Measurements from ENCODE around the gene CEACAM19. TPM values are rescaled to one million over a fixed set of nuclear protein-coding genes. Genes with fewer than 3 reads are reported as not detected.
A peak's percentile ranks its signal among the peaks of the same experiment; 100 is the strongest.
"Not testable (repeated sequence)": the region's sequence is repeated elsewhere in the genome, so short reads cannot be mapped to it uniquely, and the experiment has no call there.

The CEACAM19 gene
- total and polyA plus RNA-seq, 2 donors (not counting 1 experiment from before 2014, with no cell fraction given): 7.8 to 9.9 TPM

GRCh38 chr19:44627631-44628030, 43.7 kb upstream of the CEACAM19 start:
- Histone ChIP-seq H3K4me1 (ENCODE audit: control insufficient read depth, extremely low read depth, insufficient read depth, low read length) (peaks cover 4% of the 10 kb centered on the region), H3K79me2 (ENCODE audit: control insufficient read depth, insufficient read depth, low read length) (no peaks in the 10 kb centered on the region), H2AFZ (ENCODE audit: low read length) (no peak overlapping the region), H3K27ac (ENCODE audit: insufficient read depth, low read length) (no peak overlapping the region), H3K36me3 (ENCODE audit: control insufficient read depth, insufficient read depth, low read length) (no peaks in the 10 kb centered on the region), H3K4me2 (ENCODE audit: extremely low read depth, insufficient read depth, low read length) (no peak overlapping the region), H3K9ac (ENCODE audit: insufficient read depth, low read length) (no peak overlapping the region), H3K27me3 (ENCODE audit: control insufficient read depth, insufficient read depth, low read length) (no peaks in the 10 kb centered on the region), H3K9me3 (ENCODE audit: control insufficient read depth, insufficient read depth, low read depth, low read length) (no peaks in the 10 kb centered on the region), H3K4me3 (replicated peaks in 1 of 4; ENCODE audit: control extremely low read depth in 1 of 4, insufficient read depth in 1 of 4, low read depth in 3 of 4, low read length in 4 of 4) (no peak overlapping the region), H4K20me1 (ENCODE audit: control insufficient read depth, extremely low read depth, insufficient read depth, low read length) (no peaks in the 10 kb centered on the region)
- TF ChIP-seq EZH2 (IDR thresholded peaks at IDR 0.05; ENCODE audit: low read length, missing control alignments) (no peak), CTCF (conservative IDR thresholded peaks at IDR 0.05 in 1 of 2, IDR thresholded peaks at IDR 0.05 in 1 of 2; ENCODE audit: low read depth in 1 of 2, low read length in 2 of 2) (no peak)
- DNase-seq (ENCODE audit: low read depth in 2 of 2): no peak

GRCh38 chr19:44628793-44629192, 42.5 kb upstream of the CEACAM19 start:
- Histone ChIP-seq H3K4me3 (replicated peaks in 1 of 4; ENCODE audit: control extremely low read depth in 1 of 4, insufficient read depth in 1 of 4, low read depth in 3 of 4, low read length in 4 of 4) (no peak overlapping the region), H3K9ac (ENCODE audit: insufficient read depth, low read length) (no peak overlapping the region), H3K4me1 (ENCODE audit: control insufficient read depth, extremely low read depth, insufficient read depth, low read length) (peaks cover 2% of the 10 kb centered on the region), H3K36me3 (ENCODE audit: control insufficient read depth, insufficient read depth, low read length) (no peaks in the 10 kb centered on the region), H3K79me2 (ENCODE audit: control insufficient read depth, insufficient read depth, low read length) (no peaks in the 10 kb centered on the region), H3K9me3 (ENCODE audit: control insufficient read depth, insufficient read depth, low read depth, low read length) (no peaks in the 10 kb centered on the region), H2AFZ (ENCODE audit: low read length) (no peak overlapping the region), H3K4me2 (ENCODE audit: extremely low read depth, insufficient read depth, low read length) (no peak overlapping the region), H3K27me3 (ENCODE audit: control insufficient read depth, insufficient read depth, low read length) (no peaks in the 10 kb centered on the region), H3K27ac (ENCODE audit: insufficient read depth, low read length) (no peak overlapping the region), H4K20me1 (ENCODE audit: control insufficient read depth, extremely low read depth, insufficient read depth, low read length) (no peaks in the 10 kb centered on the region)
- TF ChIP-seq CTCF (conservative IDR thresholded peaks at IDR 0.05 in 1 of 2, IDR thresholded peaks at IDR 0.05 in 1 of 2; ENCODE audit: low read depth in 1 of 2, low read length in 2 of 2) (no peak), EZH2 (IDR thresholded peaks at IDR 0.05; ENCODE audit: low read length, missing control alignments) (no peak)
- DNase-seq (ENCODE audit: low read depth in 2 of 2): no peak

DNA sequence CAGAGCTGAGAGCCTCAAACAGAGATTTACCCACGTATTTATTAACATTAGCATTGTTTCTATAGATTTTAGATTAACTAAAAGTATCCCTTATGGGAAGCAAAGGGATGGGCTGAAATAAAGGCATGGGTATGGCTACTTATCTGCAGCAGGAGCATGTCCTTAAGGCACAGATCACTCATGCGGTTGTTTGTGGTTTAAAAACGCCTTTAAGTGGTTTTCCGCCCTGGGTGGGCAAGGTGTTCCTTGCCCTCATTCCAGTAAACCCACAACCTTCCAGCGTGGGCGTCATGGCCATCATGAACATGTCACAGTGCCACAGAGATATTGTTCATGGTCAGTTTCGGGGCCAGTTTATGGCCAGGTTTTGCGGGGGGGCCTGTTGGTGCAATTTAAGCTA, 39.7 kb upstream of the CEACAM19 start:
- not testable (repeated sequence) for H3K79me2 ChIP-seq (ENCODE audit: control insufficient read depth, insufficient read depth, low read length); H3K36me3 ChIP-seq (ENCODE audit: control insufficient read depth, insufficient read depth, low read length); H3K9me3 ChIP-seq (ENCODE audit: control insufficient read depth, insufficient read depth, low read depth, low read length); H3K4me3 ChIP-seq (replicated peaks in 1 of 4; ENCODE audit: control extremely low read depth in 1 of 4, insufficient read depth in 1 of 4, low read depth in 3 of 4, low read length in 4 of 4); H2AFZ ChIP-seq (ENCODE audit: low read length); H3K27ac ChIP-seq (ENCODE audit: insufficient read depth, low read length); H3K9ac ChIP-seq (ENCODE audit: insufficient read depth, low read length); H3K27me3 ChIP-seq (ENCODE audit: control insufficient read depth, insufficient read depth, low read length); H4K20me1 ChIP-seq (ENCODE audit: control insufficient read depth, extremely low read depth, insufficient read depth, low read length); H3K4me2 ChIP-seq (ENCODE audit: extremely low read depth, insufficient read depth, low read length)
- H3K4me1 ChIP-seq (ENCODE audit: control insufficient read depth, extremely low read depth, insufficient read depth, low read length): peaks cover 12% of the 10 kb centered on the region
- peak in 1 of 2 donors; percentile 51 for DNase-seq (ENCODE audit: low read depth in 2 of 2)

DNA sequence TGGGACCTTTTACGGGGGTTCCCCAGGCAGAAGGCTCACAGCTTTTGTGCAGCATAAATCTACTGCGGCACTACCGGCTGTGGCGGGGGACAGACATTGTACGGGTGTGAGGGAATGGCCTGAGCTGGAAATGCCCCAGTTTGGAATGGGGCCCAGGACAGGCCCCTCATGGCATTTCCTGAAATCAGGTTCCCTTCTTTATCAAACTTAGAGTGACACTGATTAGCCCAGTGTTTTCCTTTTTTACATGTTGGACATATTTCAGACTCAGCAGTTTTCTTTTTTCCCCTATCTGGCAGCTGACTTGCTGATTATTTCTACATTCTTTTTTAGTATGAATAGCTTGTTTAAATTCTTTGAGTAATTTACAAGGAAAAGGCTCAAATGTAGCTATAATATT, 37.2 kb upstream of the CEACAM19 start:
- H3K27ac ChIP-seq (ENCODE audit: insufficient read depth, low read length); H3K9ac ChIP-seq (ENCODE audit: insufficient read depth, low read length); H3K27me3 ChIP-seq (ENCODE audit: control insufficient read depth, insufficient read depth, low read length); H3K36me3 ChIP-seq (ENCODE audit: control insufficient read depth, insufficient read depth, low read length); H3K9me3 ChIP-seq (ENCODE audit: control insufficient read depth, insufficient read depth, low read depth, low read length); H4K20me1 ChIP-seq (ENCODE audit: control insufficient read depth, extremely low read depth, insufficient read depth, low read length); H3K4me3 ChIP-seq (replicated peaks in 1 of 4; ENCODE audit: control extremely low read depth in 1 of 4, insufficient read depth in 1 of 4, low read depth in 3 of 4, low read length in 4 of 4); H2AFZ ChIP-seq (ENCODE audit: low read length); H3K79me2 ChIP-seq (ENCODE audit: control insufficient read depth, insufficient read depth, low read length); DNase-seq (ENCODE audit: low read depth in 2 of 2); H3K4me2 ChIP-seq (ENCODE audit: extremely low read depth, insufficient read depth, low read length): not testable (repeated sequence)
- H3K4me1 ChIP-seq (ENCODE audit: control insufficient read depth, extremely low read depth, insufficient read depth, low read length): peaks cover 13% of the 10 kb centered on the region
